ENCODE results near the gene BOD1L1.

Gene BOD1L1

GRCh38 chr4:13645075-13645474 is 17.6 kb upstream of the BOD1L1 start:
- Histone ChIP-seq H3K9me3 (replicated peaks; ENCODE audit: low read length) (no peaks in the 10 kb centered on the region), H3K4me1 (ENCODE audit: control insufficient read depth, insufficient read depth, low read length) (peaks cover 23% of the 10 kb centered on the region), H3K4me3 (ENCODE audit: low read length) (no peak overlapping the region), H3K4me2 (ENCODE audit: low read length) (no peak overlapping the region), H3K9ac (ENCODE audit: low read depth, low read length) (no peak overlapping the region), H3K27me3 (ENCODE audit: control insufficient read depth, insufficient read depth, low read length) (no peaks in the 10 kb centered on the region), H3K36me3 (ENCODE audit: insufficient read depth, low read length) (no peaks in the 10 kb centered on the region)

DNA sequence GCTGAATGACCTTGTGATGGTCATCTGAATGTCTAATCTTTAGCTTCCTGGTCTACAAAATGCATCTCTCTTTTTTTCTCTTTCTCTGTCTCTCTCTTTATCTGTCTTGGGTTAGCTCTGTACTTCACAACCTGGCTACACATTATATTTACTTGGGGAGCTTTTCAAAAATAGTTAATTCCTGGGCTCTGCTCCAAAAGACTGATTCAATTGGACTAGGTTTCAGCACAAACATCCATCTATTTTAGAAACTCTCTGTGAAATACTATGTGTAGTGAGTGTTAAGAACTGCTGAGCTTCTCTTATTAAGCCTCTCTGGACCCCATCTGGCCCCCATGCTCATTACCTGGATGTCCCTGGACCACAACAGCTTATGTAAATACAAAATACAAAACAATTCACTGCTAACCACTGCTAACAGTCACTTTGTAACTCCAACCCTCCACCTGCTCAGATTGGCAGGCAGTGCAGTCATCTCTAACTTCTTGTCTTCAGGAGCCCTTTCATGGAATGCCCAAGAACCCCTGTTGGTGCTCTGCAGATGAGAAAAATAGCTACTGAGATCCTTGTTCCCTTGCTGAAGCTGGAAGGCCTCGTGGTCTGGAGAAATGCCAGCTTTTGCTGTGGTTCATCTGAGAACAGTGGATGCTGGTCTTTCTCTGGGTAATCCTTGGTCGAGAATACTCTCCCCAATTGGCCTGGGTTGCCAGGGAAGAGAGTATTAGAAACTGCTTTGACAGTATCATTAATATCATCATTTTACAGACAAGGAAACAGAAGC is 14.8 kb upstream of the BOD1L1 start:
- H3K27me3 ChIP-seq (ENCODE audit: control insufficient read depth, insufficient read depth, low read length) = no peaks in the 10 kb centered on the region
- no peak overlapping the region for H3K4me3 ChIP-seq (ENCODE audit: low read length)
- peaks cover 32% of the 10 kb centered on the region for H3K4me1 ChIP-seq (ENCODE audit: control insufficient read depth, insufficient read depth, low read length)
- peak overlapping the region; percentile 60 for H3K4me2 ChIP-seq (ENCODE audit: low read length)
- no peaks in the 10 kb centered on the region for H3K36me3 ChIP-seq (ENCODE audit: insufficient read depth, low read length)
- peak overlapping the region; percentile 43 for H3K9ac ChIP-seq (ENCODE audit: low read depth, low read length)
- H3K9me3 ChIP-seq (replicated peaks; ENCODE audit: low read length) = no peaks in the 10 kb centered on the region

DNA sequence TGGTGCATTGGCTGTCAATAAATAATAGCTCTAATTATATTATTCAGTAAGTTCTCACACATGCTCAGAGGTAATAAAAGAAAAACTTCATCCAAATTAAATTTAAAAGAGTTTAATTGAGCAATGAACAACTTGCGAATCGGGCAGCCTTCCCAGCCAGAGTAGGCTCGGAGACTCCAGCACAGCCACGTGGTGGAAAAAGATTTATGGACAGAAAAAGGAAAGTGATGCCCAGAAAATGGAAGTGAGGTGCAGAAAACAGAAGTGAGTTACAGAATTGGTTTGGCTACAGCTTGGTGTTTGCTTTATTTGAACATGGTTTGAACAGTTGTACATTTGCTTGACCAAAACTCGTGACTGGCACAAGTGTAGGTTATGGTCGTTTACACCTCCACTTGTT is 13.6 kb upstream of the BOD1L1 start:
- Histone ChIP-seq H3K9me3 (replicated peaks; ENCODE audit: low read length) (no peaks in the 10 kb centered on the region), H3K27me3 (ENCODE audit: control insufficient read depth, insufficient read depth, low read length) (no peaks in the 10 kb centered on the region), H3K4me3 (ENCODE audit: low read length) (no peak overlapping the region), H3K36me3 (ENCODE audit: insufficient read depth, low read length) (no peaks in the 10 kb centered on the region), H3K9ac (ENCODE audit: low read depth, low read length) (no peak overlapping the region), H3K4me2 (ENCODE audit: low read length) (no peak overlapping the region), H3K4me1 (ENCODE audit: control insufficient read depth, insufficient read depth, low read length) (peaks cover 32% of the 10 kb centered on the region)

GRCh38 chr4:13640149-13640940 is 12.8 kb upstream of the BOD1L1 start:
- H3K36me3 ChIP-seq (ENCODE audit: insufficient read depth, low read length) = no peaks in the 10 kb centered on the region
- H3K4me3 ChIP-seq (ENCODE audit: low read length) = peak overlapping the region; percentile 7
- H3K4me2 ChIP-seq (ENCODE audit: low read length) = peak overlapping the region; percentile 50
- H3K9me3 ChIP-seq (replicated peaks; ENCODE audit: low read length) = no peaks in the 10 kb centered on the region
- no peaks in the 10 kb centered on the region for H3K27me3 ChIP-seq (ENCODE audit: control insufficient read depth, insufficient read depth, low read length)
- H3K4me1 ChIP-seq (ENCODE audit: control insufficient read depth, insufficient read depth, low read length) = peaks cover 32% of the 10 kb centered on the region
- H3K9ac ChIP-seq (ENCODE audit: low read depth, low read length) = peak overlapping the region; percentile 34

DNA sequence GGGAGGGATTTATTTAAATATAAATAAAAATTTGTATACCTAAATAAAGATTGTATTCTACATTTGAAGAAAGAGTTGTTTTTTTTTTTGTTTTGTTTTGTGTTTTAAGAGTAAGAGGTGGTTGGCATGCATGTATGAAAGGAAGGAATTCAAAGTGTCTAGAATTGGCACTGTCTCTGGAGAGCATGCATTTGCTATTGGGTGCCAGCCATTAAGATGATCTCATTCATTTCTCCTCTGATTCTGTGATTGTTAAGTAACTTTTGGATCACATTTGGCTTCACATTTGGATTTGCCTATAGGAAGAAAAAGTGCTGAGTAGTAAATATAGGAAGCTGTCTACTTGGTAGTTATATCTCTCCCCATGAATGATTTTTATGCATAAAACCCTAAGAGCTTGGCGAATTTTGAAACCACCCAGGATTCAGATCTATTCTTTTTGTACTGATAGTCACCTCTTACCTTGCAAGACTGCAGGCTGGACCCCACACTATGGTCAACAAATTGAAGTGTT is 7.8 kb upstream of the BOD1L1 start:
- Histone ChIP-seq H3K9me3 (replicated peaks; ENCODE audit: low read length) (no peaks in the 10 kb centered on the region), H3K36me3 (ENCODE audit: insufficient read depth, low read length) (no peaks in the 10 kb centered on the region), H3K27me3 (ENCODE audit: control insufficient read depth, insufficient read depth, low read length) (no peaks in the 10 kb centered on the region), H3K9ac (ENCODE audit: low read depth, low read length) (no peak overlapping the region), H3K4me2 (ENCODE audit: low read length) (no peak overlapping the region), H3K4me1 (ENCODE audit: control insufficient read depth, insufficient read depth, low read length) (peaks cover 11% of the 10 kb centered on the region), H3K4me3 (ENCODE audit: low read length) (no peak overlapping the region)

DNA sequence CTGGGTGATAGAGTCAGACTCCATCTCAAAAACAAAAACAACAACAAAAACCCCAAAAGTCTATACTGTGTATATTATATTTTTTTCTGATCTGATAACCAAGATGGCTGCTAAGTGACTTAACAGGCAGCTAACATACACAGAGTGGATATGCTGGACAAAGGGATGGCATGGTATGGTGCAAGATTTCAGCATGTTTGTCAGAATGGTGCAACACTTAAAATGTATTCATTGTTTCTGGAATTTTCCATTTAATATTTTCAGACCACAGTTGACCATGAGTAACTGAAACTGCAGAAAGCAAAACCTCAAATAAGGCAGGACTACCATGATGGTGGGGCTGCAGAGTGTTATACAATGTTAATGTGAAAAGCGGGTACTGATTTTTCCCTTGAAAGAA is 6.1 kb upstream of the BOD1L1 start:
- no peaks in the 10 kb centered on the region for H3K27me3 ChIP-seq (ENCODE audit: control insufficient read depth, insufficient read depth, low read length)
- no peak overlapping the region for H3K4me3 ChIP-seq (ENCODE audit: low read length)
- no peaks in the 10 kb centered on the region for H3K36me3 ChIP-seq (ENCODE audit: insufficient read depth, low read length)

DNA sequence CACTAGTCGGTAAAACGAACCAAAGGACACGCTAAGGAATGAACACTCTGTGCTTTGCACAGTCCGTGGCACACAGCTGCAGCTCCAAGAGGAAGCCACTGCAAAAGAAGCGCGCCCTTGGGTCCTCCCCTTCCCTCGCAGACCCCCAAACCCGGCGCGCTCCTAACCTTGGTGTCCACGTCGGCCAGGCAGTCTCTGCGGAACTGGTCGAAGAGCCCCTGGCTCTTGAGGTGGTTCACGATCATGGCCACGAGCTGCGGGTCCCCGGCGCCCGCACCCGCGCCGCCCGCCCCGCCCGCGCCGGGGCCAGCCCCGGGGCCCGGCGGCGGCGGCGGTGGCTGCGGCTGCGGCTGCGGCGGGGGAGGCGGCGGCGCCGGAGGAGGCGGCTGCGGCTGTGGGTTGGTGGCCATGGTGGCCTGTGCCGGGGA is 333 bp downstream of the BOD1L1 start:
- no peaks in the 10 kb centered on the region for H3K36me3 ChIP-seq (ENCODE audit: insufficient read depth, low read length)
- no peaks in the 10 kb centered on the region for H3K27me3 ChIP-seq (ENCODE audit: control insufficient read depth, insufficient read depth, low read length)
- H3K4me1 ChIP-seq (ENCODE audit: control insufficient read depth, insufficient read depth, low read length) = peaks cover 16% of the 10 kb centered on the region
- peak overlapping the region; percentile 94 for H3K4me2 ChIP-seq (ENCODE audit: low read length)
- peak overlapping the region; percentile 88 for H3K4me3 ChIP-seq (ENCODE audit: low read length)
- H3K9ac ChIP-seq (ENCODE audit: low read depth, low read length) = peak overlapping the region; percentile 97
- no peaks in the 10 kb centered on the region for H3K9me3 ChIP-seq (replicated peaks; ENCODE audit: low read length)

More for the DNA sequence above, 6.1 kb upstream of the BOD1L1 start:
- Histone ChIP-seq H3K9me3 (replicated peaks; ENCODE audit: low read length) (no peaks in the 10 kb centered on the region), H3K4me1 (ENCODE audit: control insufficient read depth, insufficient read depth, low read length) (no peaks in the 10 kb centered on the region), H3K9ac (ENCODE audit: low read depth, low read length) (no peak overlapping the region), H3K4me2 (ENCODE audit: low read length) (no peak overlapping the region)

GRCh38 chr4:13626492-13627177 is 890 bp downstream of the BOD1L1 start:
- Histone ChIP-seq H3K9ac (ENCODE audit: low read depth, low read length) (peak overlapping the region; percentile 97), H3K9me3 (replicated peaks; ENCODE audit: low read length) (no peaks in the 10 kb centered on the region), H3K4me2 (ENCODE audit: low read length) (peak overlapping the region; percentile 94), H3K27me3 (ENCODE audit: control insufficient read depth, insufficient read depth, low read length) (no peaks in the 10 kb centered on the region), H3K4me1 (ENCODE audit: control insufficient read depth, insufficient read depth, low read length) (peaks cover 16% of the 10 kb centered on the region), H3K4me3 (ENCODE audit: low read length) (peak overlapping the region; percentile 88), H3K36me3 (ENCODE audit: insufficient read depth, low read length) (no peaks in the 10 kb centered on the region)

GRCh38 chr4:13618212-13618806 is 9.2 kb downstream of the BOD1L1 start:
- Histone ChIP-seq H3K4me2 (ENCODE audit: low read length) (no peak overlapping the region), H3K4me1 (ENCODE audit: control insufficient read depth, insufficient read depth, low read length) (no peaks in the 10 kb centered on the region), H3K27me3 (ENCODE audit: control insufficient read depth, insufficient read depth, low read length) (no peaks in the 10 kb centered on the region), H3K9ac (ENCODE audit: low read depth, low read length) (no peak overlapping the region), H3K4me3 (ENCODE audit: low read length) (no peak overlapping the region), H3K9me3 (replicated peaks; ENCODE audit: low read length) (no peaks in the 10 kb centered on the region), H3K36me3 (ENCODE audit: insufficient read depth, low read length) (peaks cover 41% of the 10 kb centered on the region)

- no peaks in the 10 kb centered on the region for H3K4me1 ChIP-seq (ENCODE audit: control insufficient read depth, insufficient read depth, low read length)
Measured at GRCh38 chr4:13617801-13618200, 9.7 kb downstream of the BOD1L1 start.

GRCh38 chr4:13616597-13616996 is 10.9 kb downstream of the BOD1L1 start:
- no peak overlapping the region for H3K9ac ChIP-seq (ENCODE audit: low read depth, low read length)
- H3K27me3 ChIP-seq (ENCODE audit: control insufficient read depth, insufficient read depth, low read length) = no peaks in the 10 kb centered on the region
- H3K9me3 ChIP-seq (replicated peaks; ENCODE audit: low read length) = no peaks in the 10 kb centered on the region
- no peak overlapping the region for H3K4me2 ChIP-seq (ENCODE audit: low read length)
- peaks cover 48% of the 10 kb centered on the region for H3K36me3 ChIP-seq (ENCODE audit: insufficient read depth, low read length)
- H3K4me3 ChIP-seq (ENCODE audit: low read length) = no peak overlapping the region
- no peaks in the 10 kb centered on the region for H3K4me1 ChIP-seq (ENCODE audit: control insufficient read depth, insufficient read depth, low read length)

More at GRCh38 chr4:13617801-13618200, 9.7 kb downstream of the BOD1L1 start:
- H3K27me3 ChIP-seq (ENCODE audit: control insufficient read depth, insufficient read depth, low read length) = no peaks in the 10 kb centered on the region
- peaks cover 44% of the 10 kb centered on the region for H3K36me3 ChIP-seq (ENCODE audit: insufficient read depth, low read length)
- no peaks in the 10 kb centered on the region for H3K9me3 ChIP-seq (replicated peaks; ENCODE audit: low read length)
- H3K4me3 ChIP-seq (ENCODE audit: low read length) = no peak overlapping the region
- H3K4me2 ChIP-seq (ENCODE audit: low read length) = no peak overlapping the region
- H3K9ac ChIP-seq (ENCODE audit: low read depth, low read length) = no peak overlapping the region

Data from skeletal muscle satellite cell (primary cell).